ENCODE measurements around the gene MLNR. TPM values are rescaled to one million over a fixed set of nuclear protein-coding genes. Genes with fewer than 3 reads are reported as not detected.

Gene MLNR
- total RNA-seq, 1 donor from 2014 or later: not detected

DNA sequence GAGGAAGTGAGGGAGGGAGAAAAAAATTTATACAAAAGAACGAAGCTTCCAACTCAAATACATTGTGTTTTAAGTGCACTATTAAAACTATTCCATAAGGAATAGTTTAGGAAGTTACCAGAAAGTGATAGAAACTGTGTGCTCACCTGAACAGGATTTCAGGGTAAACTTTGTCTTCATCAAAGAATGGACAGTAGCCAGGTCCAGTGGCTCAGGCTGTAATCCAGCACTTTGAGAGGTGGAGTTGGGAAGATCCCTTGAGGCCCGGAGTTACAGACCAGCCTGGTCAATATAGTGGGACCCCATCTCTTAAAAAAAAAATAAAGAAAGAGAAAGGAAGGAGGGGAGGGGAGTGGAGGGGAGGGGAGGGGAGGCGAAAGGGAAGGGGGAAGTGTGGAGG, 14.6 kb downstream of the MLNR start:
- Histone ChIP-seq H3K4me3 (no peak overlapping the region), H3K27me3 (ENCODE audit: low read depth) (no peaks in the 10 kb centered on the region), H3K4me1 (no peaks in the 10 kb centered on the region), H3K27ac (replicated peaks) (no peak overlapping the region), H3K9me3 (replicated peaks) (no peaks in the 10 kb centered on the region), H3K36me3 (no peaks in the 10 kb centered on the region)
- intact Hi-C loops (cut with micrococcal nuclease): no loop called here
- DNase-seq: no peak
- TF ChIP-seq CTCF (IDR thresholded peaks at IDR 0.05; ENCODE audit: borderline replicate concordance): no peak

GRCh38 chr13:49235856-49236431, 15.8 kb downstream of the MLNR start:
- H3K4me1 ChIP-seq: no peaks in the 10 kb centered on the region
- H3K27ac ChIP-seq (replicated peaks): no peak overlapping the region
- intact Hi-C loops (cut with micrococcal nuclease): no loop called here
- H3K9me3 ChIP-seq (replicated peaks): no peaks in the 10 kb centered on the region
- H3K36me3 ChIP-seq: no peaks in the 10 kb centered on the region
- TF ChIP-seq CTCF (IDR thresholded peaks at IDR 0.05; ENCODE audit: borderline replicate concordance): no peak
- no peak for DNase-seq
- H3K4me3 ChIP-seq: no peak overlapping the region
- H3K27me3 ChIP-seq (ENCODE audit: low read depth): no peaks in the 10 kb centered on the region

- intact Hi-C loops (cut with micrococcal nuclease): no loop called here
- H3K9me3 ChIP-seq (replicated peaks): no peaks in the 10 kb centered on the region
- H3K4me1 ChIP-seq: no peaks in the 10 kb centered on the region
- no peak for TF ChIP-seq CTCF (IDR thresholded peaks at IDR 0.05; ENCODE audit: borderline replicate concordance)
- H3K4me3 ChIP-seq: no peak overlapping the region
- DNase-seq: no peak
- no peaks in the 10 kb centered on the region for H3K27me3 ChIP-seq (ENCODE audit: low read depth)
- H3K36me3 ChIP-seq: no peaks in the 10 kb centered on the region
- no peak overlapping the region for H3K27ac ChIP-seq (replicated peaks)
These were observed 18.5 kb downstream of the MLNR start for GRCh38 chr13:49238621-49239020.

DNA sequence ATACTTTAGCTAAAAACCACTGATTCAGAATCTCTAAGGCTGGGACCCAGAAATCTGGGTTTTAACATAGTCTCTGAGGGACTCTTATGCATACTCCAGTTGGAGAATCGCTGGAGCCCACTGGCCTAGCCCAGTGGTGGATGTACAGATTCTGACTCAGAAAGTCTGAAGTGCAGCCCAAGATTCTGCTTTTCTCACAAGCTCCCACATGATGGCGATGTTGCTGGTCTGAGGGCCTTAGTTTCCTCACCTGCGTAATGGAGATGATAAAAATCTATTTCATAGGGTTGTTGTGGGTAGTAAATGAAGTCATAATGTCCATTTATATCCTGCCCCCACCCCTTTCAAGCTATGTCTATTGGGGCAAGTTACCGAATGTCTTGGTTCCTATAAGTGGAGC, 19.9 kb downstream of the MLNR start:
- Histone ChIP-seq H3K36me3 (no peaks in the 10 kb centered on the region), H3K4me3 (no peak overlapping the region), H3K9me3 (replicated peaks) (no peaks in the 10 kb centered on the region), H3K27me3 (ENCODE audit: low read depth) (no peaks in the 10 kb centered on the region), H3K27ac (replicated peaks) (no peak overlapping the region), H3K4me1 (no peaks in the 10 kb centered on the region)
- intact Hi-C loops (cut with micrococcal nuclease): no loop called here
- peak; percentile 32 for TF ChIP-seq CTCF (IDR thresholded peaks at IDR 0.05; ENCODE audit: borderline replicate concordance)
- no peak for DNase-seq

DNA sequence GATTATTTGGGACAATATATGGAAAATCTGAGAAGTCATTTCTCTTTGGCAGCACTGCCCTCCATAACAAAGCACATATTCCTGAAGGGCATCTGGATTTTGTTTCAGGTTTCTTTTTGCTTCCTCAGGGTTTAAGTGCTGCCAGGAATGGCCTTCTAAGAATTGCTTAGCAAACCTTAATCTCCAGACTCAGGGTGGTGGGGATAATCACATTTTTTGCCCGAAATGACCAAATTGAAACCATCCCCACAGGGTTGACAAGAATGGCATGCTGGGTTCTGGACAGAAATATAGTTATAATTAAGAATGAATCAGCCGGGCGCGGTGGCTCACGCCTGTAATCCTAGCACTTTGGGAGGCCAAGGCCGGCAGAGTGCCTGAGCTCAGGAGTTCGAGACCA, 21.2 kb downstream of the MLNR start:
- no peak overlapping the region for H3K4me3 ChIP-seq
- H3K4me1 ChIP-seq: no peaks in the 10 kb centered on the region
- H3K27me3 ChIP-seq (ENCODE audit: low read depth): no peaks in the 10 kb centered on the region
- no peaks in the 10 kb centered on the region for H3K9me3 ChIP-seq (replicated peaks)
- no peak for TF ChIP-seq CTCF (IDR thresholded peaks at IDR 0.05; ENCODE audit: borderline replicate concordance)
- H3K36me3 ChIP-seq: no peaks in the 10 kb centered on the region
- H3K27ac ChIP-seq (replicated peaks): no peak overlapping the region
- DNase-seq: no peak
- intact Hi-C loops (cut with micrococcal nuclease): no loop called here
